Nephron (organoid): Measurements from ENCODE around the gene UGT1A10.

Experiments used
- H3K27ac Mint-ChIP-seq, 3 experiments: 2 replicates each; pipeline ENCODE4 v1.8.0; 2020; ENCODE audit warnings: mixed read lengths in 3 of 3, mild to moderate bottlenecking in 2 of 3, moderate library complexity in 1 of 3
- H3K27me3 Mint-ChIP-seq: 2 replicates; pipeline ENCODE4 v1.8.0; 2021; ENCODE audit warnings: low read depth, mild to moderate bottlenecking, moderate library complexity, mixed read lengths
- H3K36me3 Mint-ChIP-seq: 2 replicates; pipeline ENCODE4 v1.8.0; 2020; ENCODE audit warnings: low read depth, mixed read lengths
- H3K4me1 Mint-ChIP-seq: 2 replicates; pipeline ENCODE4 v1.8.0; 2020; ENCODE audit warnings: mixed read lengths
- H3K4me3 Mint-ChIP-seq, 3 experiments: 2 replicates each; pipeline ENCODE4 v1.8.0; 2020; ENCODE audit warnings: mild to moderate bottlenecking in 3 of 3, mixed read lengths in 3 of 3, moderate library complexity in 2 of 3
- H3K9me3 Mint-ChIP-seq: 2 replicates; pipeline ENCODE4 v1.8.0; 2020; ENCODE audit warnings: mixed read lengths
- TF ChIP-seq, protein P1 (sequence below), 3 experiments: fragments of 200-600 bp; sonication (generic); IDR thresholded peaks; one replicate each; pipeline ENCODE4 v1.5.0; 2021; ENCODE audit warnings: antibody characterized with exemption in 3 of 3; ENCODE audit not compliant: unreplicated experiment in 3 of 3

The UGT1A10 gene

DNA sequence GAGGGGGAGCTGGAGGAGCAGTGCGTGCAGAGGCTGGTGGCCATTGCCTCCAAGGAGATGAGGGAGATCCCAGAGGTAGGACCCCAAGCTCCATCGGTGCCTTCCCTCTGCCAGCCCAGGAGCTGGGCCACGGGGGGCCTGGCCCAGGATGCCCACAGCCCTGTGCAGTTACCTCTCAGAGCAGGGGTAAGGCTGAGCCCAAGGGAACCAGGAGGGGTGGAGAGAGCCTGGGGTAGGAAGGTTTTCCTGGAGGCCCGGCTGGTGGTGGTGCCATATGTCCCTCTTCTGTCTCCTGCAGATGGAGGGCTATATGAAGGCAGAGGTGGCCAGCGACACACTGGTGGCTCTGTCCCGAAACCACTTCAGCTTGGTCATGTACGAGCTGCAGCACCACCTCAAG, 153.3 kb downstream of the UGT1A10 start:
- H3K9me3 Mint-ChIP-seq: peaks cover 6% of the 10 kb centered on the region
- TF ChIP-seq, protein P1, sequence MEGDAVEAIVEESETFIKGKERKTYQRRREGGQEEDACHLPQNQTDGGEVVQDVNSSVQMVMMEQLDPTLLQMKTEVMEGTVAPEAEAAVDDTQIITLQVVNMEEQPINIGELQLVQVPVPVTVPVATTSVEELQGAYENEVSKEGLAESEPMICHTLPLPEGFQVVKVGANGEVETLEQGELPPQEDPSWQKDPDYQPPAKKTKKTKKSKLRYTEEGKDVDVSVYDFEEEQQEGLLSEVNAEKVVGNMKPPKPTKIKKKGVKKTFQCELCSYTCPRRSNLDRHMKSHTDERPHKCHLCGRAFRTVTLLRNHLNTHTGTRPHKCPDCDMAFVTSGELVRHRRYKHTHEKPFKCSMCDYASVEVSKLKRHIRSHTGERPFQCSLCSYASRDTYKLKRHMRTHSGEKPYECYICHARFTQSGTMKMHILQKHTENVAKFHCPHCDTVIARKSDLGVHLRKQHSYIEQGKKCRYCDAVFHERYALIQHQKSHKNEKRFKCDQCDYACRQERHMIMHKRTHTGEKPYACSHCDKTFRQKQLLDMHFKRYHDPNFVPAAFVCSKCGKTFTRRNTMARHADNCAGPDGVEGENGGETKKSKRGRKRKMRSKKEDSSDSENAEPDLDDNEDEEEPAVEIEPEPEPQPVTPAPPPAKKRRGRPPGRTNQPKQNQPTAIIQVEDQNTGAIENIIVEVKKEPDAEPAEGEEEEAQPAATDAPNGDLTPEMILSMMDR (IDR thresholded peaks at IDR 0.05; ENCODE audit: unreplicated experiment in 3 of 3): no peak
- H3K27me3 Mint-ChIP-seq: peaks cover 9% of the 10 kb centered on the region
- no peaks in the 10 kb centered on the region for H3K4me1 Mint-ChIP-seq
- no peak overlapping the region for H3K4me3 Mint-ChIP-seq
- no peak overlapping the region for H3K27ac Mint-ChIP-seq
- no peaks in the 10 kb centered on the region for H3K36me3 Mint-ChIP-seq

DNA sequence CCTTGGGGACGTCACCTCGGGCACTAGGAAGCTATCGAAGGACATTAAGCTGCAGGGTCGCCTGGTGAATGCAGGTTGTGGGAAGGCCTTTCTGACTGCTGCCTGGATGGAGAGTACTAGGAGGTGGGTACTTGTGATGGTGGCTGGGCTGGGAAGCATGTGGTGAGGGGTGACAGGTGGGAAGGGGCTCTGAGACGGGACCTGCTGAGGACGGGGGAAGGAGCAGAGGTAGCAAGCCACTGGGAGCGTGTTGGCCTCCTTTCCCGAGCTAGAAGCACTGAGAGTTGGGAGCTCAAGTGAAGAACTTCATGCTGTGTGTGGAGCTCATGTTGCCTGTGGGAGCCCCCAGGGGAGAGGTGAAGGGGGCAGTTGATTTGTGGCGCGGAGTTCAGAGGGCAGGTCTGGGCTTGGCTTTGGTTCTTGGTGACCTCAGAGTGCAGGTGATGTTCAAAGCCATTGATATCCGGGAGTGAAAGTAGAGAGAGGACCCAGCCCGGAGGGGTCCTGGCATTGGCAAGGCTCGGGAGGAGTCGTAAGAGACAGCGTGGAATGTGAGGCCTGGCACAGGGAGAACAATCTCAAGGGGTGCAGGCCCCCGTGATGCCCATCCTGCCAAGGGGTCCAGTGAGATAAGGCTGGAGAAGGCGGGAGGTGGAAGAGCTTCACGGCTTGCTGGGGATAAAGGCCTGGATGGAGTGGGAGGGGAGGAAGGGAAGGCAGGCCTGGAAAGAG, 155.1 kb downstream of the UGT1A10 start:
- peaks cover 13% of the 10 kb centered on the region for H3K27me3 Mint-ChIP-seq
- H3K36me3 Mint-ChIP-seq: no peaks in the 10 kb centered on the region
- H3K4me1 Mint-ChIP-seq: no peaks in the 10 kb centered on the region
- H3K9me3 Mint-ChIP-seq: peaks cover 2% of the 10 kb centered on the region
- TF ChIP-seq, protein P1 (IDR thresholded peaks at IDR 0.05; ENCODE audit: unreplicated experiment in 3 of 3): no peak
- H3K27ac Mint-ChIP-seq: no peak overlapping the region
- H3K4me3 Mint-ChIP-seq: no peak overlapping the region

DNA sequence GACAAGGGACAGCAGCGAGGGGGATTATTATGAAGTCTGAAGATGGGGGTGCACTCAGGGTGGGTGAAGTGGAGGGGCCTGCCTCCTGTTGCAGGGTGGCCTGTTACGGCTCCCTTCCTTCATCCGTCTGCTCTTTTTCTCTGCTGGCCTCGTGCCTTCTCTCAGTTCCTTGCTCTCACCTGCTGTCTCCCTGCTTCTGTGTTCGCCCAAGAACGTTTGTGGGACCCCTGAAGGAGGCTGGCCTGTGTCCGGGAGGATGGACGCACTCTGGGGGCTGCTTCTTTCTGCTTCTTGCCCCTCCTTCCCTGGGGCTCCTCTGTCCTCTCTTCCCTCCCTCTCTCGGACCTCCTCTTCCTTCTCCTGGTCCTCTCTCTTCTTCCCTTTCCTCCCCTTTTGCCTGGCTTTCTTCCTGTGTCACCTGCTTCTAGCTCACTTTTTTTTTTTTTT, 155.7 kb downstream of the UGT1A10 start:
- no peaks in the 10 kb centered on the region for H3K4me1 Mint-ChIP-seq
- no peaks in the 10 kb centered on the region for H3K36me3 Mint-ChIP-seq
- H3K27me3 Mint-ChIP-seq: peaks cover 13% of the 10 kb centered on the region
- TF ChIP-seq, protein P1 (IDR thresholded peaks at IDR 0.05; ENCODE audit: unreplicated experiment in 3 of 3): no peak
- no peak overlapping the region for H3K27ac Mint-ChIP-seq
- H3K4me3 Mint-ChIP-seq: no peak overlapping the region
- H3K9me3 Mint-ChIP-seq: no peaks in the 10 kb centered on the region

DNA sequence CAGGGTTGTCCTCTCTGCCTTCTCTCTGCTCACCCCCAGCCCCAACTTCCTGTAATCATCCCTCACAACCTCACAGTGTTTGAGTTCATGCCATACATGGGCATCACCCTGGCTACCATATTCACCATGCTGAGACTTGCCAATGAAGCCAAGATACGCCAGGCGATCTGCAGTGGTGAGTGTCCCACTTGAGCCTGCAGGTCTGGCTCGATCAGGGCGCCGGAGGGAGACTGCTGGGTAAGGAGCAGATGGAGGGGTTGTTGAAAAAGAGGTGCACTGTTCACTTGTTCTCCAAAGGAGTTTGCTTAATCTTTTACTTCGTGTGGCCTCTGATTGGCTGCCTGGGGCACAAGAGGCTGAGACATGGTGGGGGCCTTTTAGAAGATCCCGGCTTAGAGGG, 156.5 kb downstream of the UGT1A10 start:
- TF ChIP-seq, protein P1 (IDR thresholded peaks at IDR 0.05; ENCODE audit: unreplicated experiment in 3 of 3): no peak
- H3K27me3 Mint-ChIP-seq: peaks cover 13% of the 10 kb centered on the region
- no peaks in the 10 kb centered on the region for H3K4me1 Mint-ChIP-seq
- H3K36me3 Mint-ChIP-seq: no peaks in the 10 kb centered on the region
- H3K9me3 Mint-ChIP-seq: no peaks in the 10 kb centered on the region
- H3K27ac Mint-ChIP-seq: no peak overlapping the region
- H3K4me3 Mint-ChIP-seq: no peak overlapping the region

DNA sequence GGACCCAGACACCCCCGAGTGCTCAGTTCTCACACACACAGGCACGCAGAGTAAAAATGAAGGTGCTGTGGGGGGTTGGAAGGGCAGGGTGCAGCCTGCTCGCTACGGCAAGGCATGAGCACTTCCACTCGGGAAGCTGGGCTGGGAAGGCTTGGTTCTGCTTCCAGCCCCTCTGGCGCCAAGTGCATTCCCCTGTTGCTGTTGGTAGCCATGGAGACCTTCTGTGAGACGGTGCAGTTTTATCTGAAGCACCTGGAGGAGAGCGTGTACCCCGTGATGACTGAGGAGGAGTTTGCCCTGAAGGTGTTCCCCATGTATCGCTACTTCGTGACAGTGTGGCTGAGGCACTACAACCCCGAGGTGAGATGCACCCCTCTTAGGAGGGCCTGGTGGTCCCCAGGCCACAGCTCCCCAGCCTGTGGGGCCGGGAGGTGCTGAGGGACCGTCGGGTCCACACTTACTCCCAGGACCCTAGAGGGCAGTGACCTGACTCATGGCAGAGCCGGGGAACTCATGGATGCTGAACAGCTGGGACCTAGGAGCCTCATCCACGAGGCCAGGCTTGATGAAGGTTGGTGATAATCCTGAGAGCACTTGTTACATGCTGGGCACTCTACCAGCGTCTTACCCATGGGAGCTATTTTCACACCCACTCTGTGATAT, 157.3 kb downstream of the UGT1A10 start:
- H3K4me1 Mint-ChIP-seq: no peaks in the 10 kb centered on the region
- peaks cover 13% of the 10 kb centered on the region for H3K27me3 Mint-ChIP-seq
- no peaks in the 10 kb centered on the region for H3K36me3 Mint-ChIP-seq
- H3K9me3 Mint-ChIP-seq: no peaks in the 10 kb centered on the region
- no peak overlapping the region for H3K4me3 Mint-ChIP-seq
- H3K27ac Mint-ChIP-seq: no peak overlapping the region
- TF ChIP-seq, protein P1 (IDR thresholded peaks at IDR 0.05; ENCODE audit: unreplicated experiment in 3 of 3): no peak
